IPS-NIHi7 (cell line): ENCODE data around the gene HDGFL2.

Experiments used
- DNase-seq: peaks from one replicate; pipeline ENCODE4 v3.0.0; 2012; ENCODE audit warnings: mixed read lengths; ENCODE audit errors: extremely low spot score

HDGFL2 gene

GRCh38 chr19:4464815-4465581 is 7.1 kb upstream of the HDGFL2 start:
- no peak for DNase-seq

- DNase-seq = no peak
Measured at GRCh38 chr19:4467835-4468234, 4.3 kb upstream of the HDGFL2 start.

GRCh38 chr19:4471403-4472173 is 509 bp upstream of the HDGFL2 start:
- peak; percentile 99 for DNase-seq

GRCh38 chr19:4473011-4473762 is 1.1 kb downstream of the HDGFL2 start:
- no peak for DNase-seq

- peak; percentile 16 for DNase-seq
Measured at GRCh38 chr19:4473763-4474513, 1.8 kb downstream of the HDGFL2 start.

DNA sequence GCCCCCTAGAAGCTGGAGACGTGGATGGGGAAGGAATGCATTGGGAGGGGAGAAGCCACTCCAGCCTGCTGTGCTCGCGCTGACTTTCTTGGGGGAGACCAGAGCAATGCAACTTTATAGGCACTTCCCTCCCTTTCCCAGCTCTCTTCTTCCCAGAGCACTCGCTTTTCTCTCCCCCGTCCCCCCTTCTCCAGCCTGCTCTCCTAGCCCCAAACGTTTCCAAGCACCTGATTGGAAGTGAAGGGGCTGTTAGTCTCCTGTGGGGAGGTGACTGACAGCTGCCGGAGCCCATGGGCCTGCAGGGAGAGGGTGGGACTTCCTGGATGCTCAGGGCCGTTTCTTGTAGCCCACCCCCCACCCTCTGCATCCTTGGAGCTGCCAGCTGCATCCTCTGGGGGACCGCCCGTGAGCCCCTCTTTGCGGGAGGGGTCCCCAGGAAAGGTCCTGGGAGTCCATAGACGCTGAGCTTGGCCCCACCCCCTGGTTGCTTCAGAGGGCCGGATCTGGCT is 2.5 kb downstream of the HDGFL2 start:
- peak; percentile 97 for DNase-seq

- no peak for DNase-seq
Measured at GRCh38 chr19:4477034-4477801, 5.1 kb downstream of the HDGFL2 start.

GRCh38 chr19:4482721-4483364 is 10.7 kb downstream of the HDGFL2 start:
- peak; percentile 14 for DNase-seq

GRCh38 chr19:4483385-4483784 is 11.3 kb downstream of the HDGFL2 start:
- no peak for DNase-seq

DNA sequence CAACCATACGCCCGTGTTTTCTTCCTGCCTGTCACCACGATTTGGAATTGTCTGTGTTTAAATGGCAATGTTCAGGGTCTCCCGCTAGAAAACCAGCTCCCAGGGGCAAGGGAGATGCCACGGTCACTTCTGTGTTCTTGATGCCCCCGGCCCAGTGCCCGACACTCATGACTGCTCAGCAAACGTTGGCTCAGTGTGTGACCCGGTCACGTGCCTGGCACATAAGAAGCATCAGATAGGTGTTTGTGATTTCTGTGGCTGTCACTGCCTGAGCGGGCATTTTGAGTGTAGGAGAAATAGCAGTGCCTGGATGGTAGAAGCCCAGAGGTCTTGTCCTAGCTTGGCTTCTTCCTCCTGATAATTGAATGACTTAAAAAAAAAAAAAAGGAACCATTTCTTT is 15.5 kb downstream of the HDGFL2 start:
- no peak for DNase-seq

DNA sequence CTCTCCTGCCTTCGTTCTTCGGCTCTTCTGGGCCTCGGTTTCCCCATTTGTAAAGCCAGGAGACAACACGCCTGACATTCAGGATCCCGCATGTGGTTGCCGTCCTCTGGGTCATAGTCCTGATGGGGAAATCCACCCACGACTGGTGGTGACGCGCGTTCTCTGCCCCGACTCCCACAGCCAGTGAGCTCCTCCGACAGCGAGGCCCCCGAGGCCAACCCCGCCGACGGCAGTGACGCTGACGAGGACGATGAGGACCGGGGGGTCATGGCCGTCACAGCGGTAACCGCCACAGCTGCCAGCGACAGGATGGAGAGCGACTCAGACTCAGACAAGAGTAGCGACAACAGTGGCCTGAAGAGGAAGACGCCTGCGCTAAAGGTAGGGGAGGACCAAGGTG is 16.4 kb downstream of the HDGFL2 start:
- no peak for DNase-seq

GRCh38 chr19:4491446-4491845 is 19.3 kb downstream of the HDGFL2 start:
- no peak for DNase-seq

DNA sequence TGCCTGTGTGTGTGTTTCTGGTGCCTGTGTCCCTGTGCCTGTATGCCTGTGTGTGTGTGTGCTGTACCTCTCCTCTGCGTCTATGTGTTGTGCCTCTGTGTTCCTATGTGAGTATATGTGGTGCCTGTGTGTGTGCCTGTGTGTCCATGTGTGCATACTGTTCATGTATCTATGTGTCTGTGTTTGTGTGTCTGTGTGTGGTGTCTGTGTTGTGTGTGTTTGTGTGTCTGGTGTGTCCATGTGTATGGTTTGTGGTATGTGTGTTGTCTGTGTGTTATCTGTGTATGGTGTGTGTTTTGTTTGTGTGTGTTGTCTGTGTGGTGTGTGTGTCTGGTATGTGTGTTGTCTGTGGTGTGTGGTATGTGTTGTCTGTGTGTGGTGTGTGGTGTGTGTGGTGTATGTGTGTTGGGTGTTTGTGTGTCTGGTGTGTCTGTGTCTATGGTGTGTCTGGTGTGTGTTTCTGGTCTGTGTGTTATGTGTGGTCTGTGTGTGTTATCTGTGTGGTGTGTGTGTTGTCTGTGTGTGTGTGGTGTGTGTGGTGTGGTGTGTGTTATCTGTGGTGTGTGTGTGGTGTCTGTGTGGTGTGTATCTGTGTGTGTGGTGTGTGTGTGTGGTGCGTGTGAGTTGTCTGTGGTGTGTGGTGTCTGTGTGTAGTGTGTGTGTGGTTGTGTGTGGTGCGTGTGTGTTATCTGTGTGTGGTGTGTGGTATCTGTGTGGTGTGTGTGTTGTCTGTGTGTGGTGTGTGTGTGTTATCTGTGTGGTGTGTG is 20.4 kb downstream of the HDGFL2 start:
- DNase-seq = no peak

- DNase-seq = no peak
Measured at GRCh38 chr19:4493104-4493928, 21.2 kb downstream of the HDGFL2 start.

- DNase-seq = no peak
Measured at GRCh38 chr19:4493929-4494690, 22.0 kb downstream of the HDGFL2 start.

GRCh38 chr19:4494691-4495064 is 22.6 kb downstream of the HDGFL2 start:
- no peak for DNase-seq

DNA sequence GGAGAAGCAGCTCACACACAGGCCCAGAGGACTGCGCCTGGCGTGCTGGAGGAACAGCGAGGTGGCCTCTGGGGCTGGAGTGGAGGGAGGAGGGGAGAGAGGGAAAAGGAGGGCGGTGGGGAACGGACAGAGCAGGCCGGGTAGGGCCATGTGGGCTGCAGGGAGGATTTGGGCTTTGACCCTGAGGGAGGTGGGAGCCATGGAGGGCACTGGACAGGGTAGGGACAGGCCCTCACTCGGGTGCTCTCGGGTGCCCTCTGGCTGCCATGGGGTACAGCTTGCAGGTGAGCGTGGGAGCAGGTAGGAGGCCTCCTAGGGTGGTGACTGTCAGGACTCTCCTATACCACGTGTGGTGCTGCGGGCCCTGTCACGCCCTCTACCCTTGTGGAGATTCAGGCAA is 23.4 kb downstream of the HDGFL2 start:
- DNase-seq = no peak

- no peak for DNase-seq
Measured at GRCh38 chr19:4496304-4496703, 24.2 kb downstream of the HDGFL2 start.
